ENCODE measurements around the gene KNCN. TPM values are rescaled to one million over a fixed set of nuclear protein-coding genes. Genes with fewer than 3 reads are reported as not detected.

The KNCN gene
- total RNA-seq, 2 donors from 2014 or later = not detected

- H3K4me1 ChIP-seq (ENCODE audit: control insufficient read depth in 1 of 2, low read depth in 2 of 2) = peaks cover 19 to 24% of the 10 kb centered on the region in 2 donors
- no peak for DNase-seq (ENCODE audit: low spot score)
- TF ChIP-seq CTCF (IDR thresholded peaks at IDR 0.05) = no peak
- H3K4me3 ChIP-seq = no peak overlapping the region
- H3K27me3 ChIP-seq (replicated peaks; ENCODE audit: insufficient read depth) = no peaks in the 10 kb centered on the region
- H3K27ac ChIP-seq = no peak overlapping the region
- ATAC-seq (ENCODE audit: insufficient number of reproducible peaks, low FRiP score, low read depth) = no peak
- H3K36me3 ChIP-seq = peaks cover 44% of the 10 kb centered on the region
- no peaks in the 10 kb centered on the region for H3K9me3 ChIP-seq
These were observed 25.1 kb upstream of the KNCN start for GRCh38 chr1:46576596-46576995.

- no peaks in the 10 kb centered on the region for H3K9me3 ChIP-seq
- TF ChIP-seq CTCF (IDR thresholded peaks at IDR 0.05) = no peak
- peaks cover 40% of the 10 kb centered on the region for H3K36me3 ChIP-seq
- no peak overlapping the region for H3K4me3 ChIP-seq
- DNase-seq (ENCODE audit: low spot score) = no peak
- no peaks in the 10 kb centered on the region for H3K27me3 ChIP-seq (replicated peaks; ENCODE audit: insufficient read depth)
- no peak for ATAC-seq (ENCODE audit: insufficient number of reproducible peaks, low FRiP score, low read depth)
- H3K4me1 ChIP-seq (ENCODE audit: control insufficient read depth in 1 of 2, low read depth in 2 of 2) = peaks cover 19 to 24% of the 10 kb centered on the region in 2 donors
- no peak overlapping the region for H3K27ac ChIP-seq
These were observed 24.3 kb upstream of the KNCN start for GRCh38 chr1:46575778-46576177.

- Histone ChIP-seq H3K36me3 (peaks cover 37% of the 10 kb centered on the region), H3K4me1 (ENCODE audit: control insufficient read depth in 1 of 2, low read depth in 2 of 2) (peaks cover 19 to 24% of the 10 kb centered on the region in 2 donors), H3K27ac (no peak overlapping the region), H3K4me3 (no peak overlapping the region), H3K9me3 (no peaks in the 10 kb centered on the region), H3K27me3 (replicated peaks; ENCODE audit: insufficient read depth) (no peaks in the 10 kb centered on the region)
- ATAC-seq (ENCODE audit: insufficient number of reproducible peaks, low FRiP score, low read depth) = no peak
- TF ChIP-seq CTCF (IDR thresholded peaks at IDR 0.05) = no peak
- no peak for DNase-seq (ENCODE audit: low spot score)
These were observed 23.9 kb upstream of the KNCN start for GRCh38 chr1:46575300-46575699.

- Histone ChIP-seq H3K4me3 (no peak overlapping the region), H3K27me3 (replicated peaks; ENCODE audit: insufficient read depth) (no peaks in the 10 kb centered on the region), H3K27ac (no peak overlapping the region), H3K4me1 (ENCODE audit: control insufficient read depth in 1 of 2, low read depth in 2 of 2) (peaks cover 19 to 24% of the 10 kb centered on the region in 2 donors), H3K36me3 (peaks cover 23% of the 10 kb centered on the region), H3K9me3 (no peaks in the 10 kb centered on the region)
- no peak for DNase-seq (ENCODE audit: low spot score)
- TF ChIP-seq CTCF (IDR thresholded peaks at IDR 0.05) = no peak
- no peak for ATAC-seq (ENCODE audit: insufficient number of reproducible peaks, low FRiP score, low read depth)
These were observed 20.3 kb upstream of the KNCN start for GRCh38 chr1:46571691-46572225.

- H3K27ac ChIP-seq = no peak overlapping the region
- peaks cover 19 to 24% of the 10 kb centered on the region in 2 donors for H3K4me1 ChIP-seq (ENCODE audit: control insufficient read depth in 1 of 2, low read depth in 2 of 2)
- no peak for TF ChIP-seq CTCF (IDR thresholded peaks at IDR 0.05)
- H3K9me3 ChIP-seq = no peaks in the 10 kb centered on the region
- H3K27me3 ChIP-seq (replicated peaks; ENCODE audit: insufficient read depth) = no peaks in the 10 kb centered on the region
- no peak overlapping the region for H3K4me3 ChIP-seq
- no peak for DNase-seq (ENCODE audit: low spot score)
- peaks cover 18% of the 10 kb centered on the region for H3K36me3 ChIP-seq
- no peak for ATAC-seq (ENCODE audit: insufficient number of reproducible peaks, low FRiP score, low read depth)
These were observed 18.7 kb upstream of the KNCN start for GRCh38 chr1:46569884-46570725.

All from thoracic aorta (tissue), 2 donors.